Measurements from ENCODE around the gene ZNRD2.
A peak's percentile ranks its signal among the peaks of the same experiment; 100 is the strongest.

GRCh38 chr11:65606876-65607613 lies 36.8 kb downstream of the ZNRD2 start:
- TF ChIP-seq TAF1 (IDR thresholded peaks at IDR 0.05; ENCODE audit: low read depth) (peak; percentile 45; the same call in 1 of the 2 replicates), RAD21 (IDR thresholded peaks at IDR 0.05; ENCODE audit: low read depth) (no peak), EP300 (IDR thresholded peaks at IDR 0.05; ENCODE audit: borderline replicate concordance) (peak; percentile 61; the same call in 1 of the 2 replicates), CREB1 (IDR thresholded peaks at IDR 0.05; ENCODE audit: low read depth) (peak; percentile 43; the same call in 1 of the 2 replicates), USF1 (IDR thresholded peaks at IDR 0.05) (peak; percentile 68), TCF12 (IDR thresholded peaks at IDR 0.05; ENCODE audit: low read depth) (peak; percentile 87), ZBTB7A (IDR thresholded peaks at IDR 0.05; ENCODE audit: low read depth) (no peak), EGR1 (IDR thresholded peaks at IDR 0.05) (peak; percentile 49; the same call in 1 of the 2 replicates), REST (IDR thresholded peaks at IDR 0.05; ENCODE audit: low read depth) (no peak), CEBPB (IDR thresholded peaks at IDR 0.05) (no peak), TEAD4 (IDR thresholded peaks at IDR 0.05) (peak; percentile 72; the same call in 1 of the 2 replicates)
